NCI-H345 treated with DMSO at 0.1 percent for 48 hours (cell line): ENCODE measurements around the gene SNED1.
"Not testable (repeated sequence)": the region's sequence is repeated elsewhere in the genome, so short reads cannot be mapped to it uniquely, and the experiment has no call there.

Source experiments
- DNase-seq: peaks from one replicate; lab custom pipeline; 2025; ENCODE audit not compliant: unreplicated experiment; lab: John Stamatoyannopoulos, UW

The SNED1 gene

GRCh38 chr2:241104611-241105010 lies 106.2 kb downstream of the SNED1 start:
- DNase-seq, result not testable (repeated sequence)

GRCh38 chr2:241105641-241106040 lies 107.2 kb downstream of the SNED1 start:
- no peak for DNase-seq

GRCh38 chr2:241107031-241107783 lies 108.8 kb downstream of the SNED1 start:
- DNase-seq, result no peak

- DNase-seq, result no peak
These were observed 110.1 kb downstream of the SNED1 start for GRCh38 chr2:241108271-241109209.

GRCh38 chr2:241109210-241110088 lies 111.0 kb downstream of the SNED1 start:
- DNase-seq, result no peak

GRCh38 chr2:241110089-241110606 lies 111.7 kb downstream of the SNED1 start:
- DNase-seq, result no peak

- DNase-seq, result no peak
These were observed 112.4 kb downstream of the SNED1 start for GRCh38 chr2:241110607-241111439.

- DNase-seq, result no peak
These were observed 113.0 kb downstream of the SNED1 start for GRCh38 chr2:241111440-241111805.

- no peak for DNase-seq
These were observed 113.6 kb downstream of the SNED1 start for GRCh38 chr2:241112046-241112445.

- DNase-seq, result no peak
These were observed 114.2 kb downstream of the SNED1 start for GRCh38 chr2:241112592-241112991.

- DNase-seq, result no peak
These were observed 116.4 kb downstream of the SNED1 start for GRCh38 chr2:241114836-241115235.

- DNase-seq, result no peak
These were observed 116.9 kb downstream of the SNED1 start for GRCh38 chr2:241115361-241115760.

GRCh38 chr2:241116606-241117560 lies 118.5 kb downstream of the SNED1 start:
- no peak for DNase-seq

GRCh38 chr2:241118737-241119505 lies 120.5 kb downstream of the SNED1 start:
- no peak for DNase-seq

- DNase-seq, result no peak
These were observed 122.0 kb downstream of the SNED1 start for GRCh38 chr2:241120440-241120839.

GRCh38 chr2:241121008-241121407 lies 122.6 kb downstream of the SNED1 start:
- DNase-seq, result no peak

GRCh38 chr2:241122376-241123002 lies 124.1 kb downstream of the SNED1 start:
- DNase-seq, result no peak
